BJ (cell line): Measurements from ENCODE around the gene TXK. TPM values are rescaled to one million over a fixed set of nuclear protein-coding genes. Genes with fewer than 3 reads are reported as not detected.

Experiments
- CTCF ChIA-PET: fragments of 350-600 bp; formaldehyde crosslinking; extraction: SDS; loops from one replicate; lab custom pipeline; 2021; ENCODE audit warnings: antibody characterized with exemption, inconsistent platforms; lab: Yijun Ruan, JAX
- POLR2A ChIA-PET: fragments of 300-600 bp; sonication (Branson Sonifier 250); formaldehyde crosslinking; extraction: SDS; loops from one replicate; lab custom pipeline; 2021; ENCODE audit warnings: antibody characterized with exemption; lab: Charles Lee
- DNase-seq: peaks from one replicate; pipeline ENCODE4 v3.0.0-alpha.2; 2011; ENCODE audit warnings: low read depth
- H3K27me3 ChIP-seq: 2 replicates; pipeline ENCODE4 v1.6.0; 2011; ENCODE audit warnings: low read length; ENCODE audit not compliant: control insufficient read depth, insufficient read depth
- H3K36me3 ChIP-seq: 2 replicates; pipeline ENCODE4 v1.5.1; 2011; ENCODE audit warnings: low read length; ENCODE audit not compliant: control insufficient read depth, insufficient read depth
- H3K4me3 ChIP-seq: 2 replicates; pipeline ENCODE4 v1.5.1; 2011; ENCODE audit warnings: low read depth, mild to moderate bottlenecking, control low read depth, low read length
- polyA plus RNA-seq: library from polyadenylated mRNA; depleted of rRNA; stranded (reverse); fragments of >200 nt; gene quantifications from 2 replicates; pipeline ENCODE4 v1.2.3, GENCODE V29; 2011
- TF ChIP-seq, protein P1 (sequence below): IDR thresholded peaks from 2 replicates; pipeline ENCODE4 v1.5.1; 2011; ENCODE audit warnings: low read depth, mild to moderate bottlenecking, control low read depth, inconsistent platforms, low read length, moderate library complexity; ENCODE audit not compliant: insufficient read depth

The TXK gene
- polyA plus RNA-seq, 1 experiment, result 0.10 TPM

DNA sequence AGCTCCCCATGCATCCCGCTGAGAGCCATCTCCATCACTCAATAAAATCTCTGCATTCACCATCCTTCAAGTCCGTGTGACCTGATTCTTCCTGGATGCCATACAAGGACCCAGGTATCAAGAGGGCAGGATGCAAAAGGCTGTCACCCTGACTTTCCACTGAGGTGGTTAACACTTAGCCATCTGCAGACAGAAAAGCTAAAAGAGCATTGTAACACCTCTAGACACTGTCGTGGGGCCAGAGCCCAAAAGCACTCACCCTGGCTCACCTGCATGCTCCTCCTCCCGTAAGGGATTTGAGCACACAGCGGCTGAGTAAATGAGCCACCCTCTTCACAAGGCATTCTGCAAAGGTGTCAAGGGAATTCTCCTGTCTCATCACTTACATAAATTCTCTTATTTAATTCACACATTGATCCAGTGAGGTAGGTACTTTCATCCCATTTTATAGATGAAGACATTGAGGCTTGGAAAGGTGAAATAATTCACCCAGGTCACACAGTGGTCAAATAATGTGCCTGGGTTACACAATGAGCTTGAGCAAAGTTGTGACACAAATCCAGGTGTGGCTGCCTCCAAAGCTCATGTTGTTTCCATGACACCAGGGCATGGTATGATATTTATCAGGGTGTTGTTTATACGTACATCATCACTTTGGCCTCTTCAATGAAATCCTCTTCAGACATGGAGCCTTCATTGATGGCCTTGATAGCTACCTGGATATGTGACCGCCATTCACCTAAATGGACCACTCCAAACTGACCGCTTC, 48.0 kb downstream of the TXK start:
- H3K27me3 ChIP-seq, result no peaks in the 10 kb centered on the region
- TF ChIP-seq, protein P1, sequence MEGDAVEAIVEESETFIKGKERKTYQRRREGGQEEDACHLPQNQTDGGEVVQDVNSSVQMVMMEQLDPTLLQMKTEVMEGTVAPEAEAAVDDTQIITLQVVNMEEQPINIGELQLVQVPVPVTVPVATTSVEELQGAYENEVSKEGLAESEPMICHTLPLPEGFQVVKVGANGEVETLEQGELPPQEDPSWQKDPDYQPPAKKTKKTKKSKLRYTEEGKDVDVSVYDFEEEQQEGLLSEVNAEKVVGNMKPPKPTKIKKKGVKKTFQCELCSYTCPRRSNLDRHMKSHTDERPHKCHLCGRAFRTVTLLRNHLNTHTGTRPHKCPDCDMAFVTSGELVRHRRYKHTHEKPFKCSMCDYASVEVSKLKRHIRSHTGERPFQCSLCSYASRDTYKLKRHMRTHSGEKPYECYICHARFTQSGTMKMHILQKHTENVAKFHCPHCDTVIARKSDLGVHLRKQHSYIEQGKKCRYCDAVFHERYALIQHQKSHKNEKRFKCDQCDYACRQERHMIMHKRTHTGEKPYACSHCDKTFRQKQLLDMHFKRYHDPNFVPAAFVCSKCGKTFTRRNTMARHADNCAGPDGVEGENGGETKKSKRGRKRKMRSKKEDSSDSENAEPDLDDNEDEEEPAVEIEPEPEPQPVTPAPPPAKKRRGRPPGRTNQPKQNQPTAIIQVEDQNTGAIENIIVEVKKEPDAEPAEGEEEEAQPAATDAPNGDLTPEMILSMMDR, result no peak
- H3K4me3 ChIP-seq, result no peak overlapping the region
- DNase-seq, result no peak
- CTCF ChIA-PET, result interaction anchor here (0.6 to 5.2 kb wide), 14 partner anchors 10 to 89 kb away, joined by 3 to 39 read pairs (median 5); partner anchors contain the start of genes CNGA1, NIPAL1 and TXK
- H3K36me3 ChIP-seq, result no peaks in the 10 kb centered on the region
- POLR2A ChIA-PET, result no interaction called here

DNA sequence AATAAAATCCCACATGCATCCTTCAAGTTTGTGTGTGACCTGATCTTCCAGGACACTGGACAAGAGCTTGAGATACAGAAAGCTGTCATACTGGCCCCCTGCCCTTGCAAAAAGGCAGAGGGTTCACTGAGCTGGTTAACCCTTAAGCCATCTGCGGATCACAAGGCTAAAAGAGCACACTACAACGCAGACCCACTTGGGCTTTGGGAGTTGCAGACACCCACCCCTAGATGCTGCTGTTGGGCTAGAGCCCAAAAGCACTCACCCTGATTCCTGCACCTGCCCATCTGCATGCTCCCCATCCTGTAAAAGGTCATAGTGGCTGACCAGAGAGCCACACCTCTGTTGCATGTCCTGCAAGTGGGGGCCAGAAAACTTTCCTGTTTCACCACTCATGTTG, 51.1 kb downstream of the TXK start:
- DNase-seq, result no peak
- Histone ChIP-seq H3K4me3 (no peak overlapping the region), H3K27me3 (no peaks in the 10 kb centered on the region), H3K36me3 (no peaks in the 10 kb centered on the region)
- CTCF ChIA-PET, result interaction anchor here (0.8 to 5.2 kb wide), 2 partner anchors 50 to 81 kb away, joined by 3 to 39 read pairs; no protein-coding TSS in a partner anchor
- POLR2A ChIA-PET, result no interaction called here
- TF ChIP-seq, protein P1, result no peak

DNA sequence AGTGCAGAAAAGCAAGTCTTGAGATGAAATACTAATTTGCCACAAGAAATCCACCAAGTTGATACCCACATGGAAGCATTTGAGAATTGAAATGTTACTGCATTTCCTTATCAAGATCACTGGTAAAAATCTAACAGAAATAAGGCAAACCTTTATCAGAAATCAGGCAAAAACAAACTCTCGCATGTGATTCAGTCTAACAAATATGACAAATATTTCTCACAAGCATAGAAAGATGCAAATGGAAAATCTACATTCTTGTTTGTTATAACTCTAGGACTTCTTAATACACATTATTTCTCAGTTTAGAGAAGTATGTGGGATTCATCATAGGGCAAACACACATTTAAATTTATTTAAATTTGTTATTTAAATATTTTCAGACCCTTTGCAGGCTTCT, 52.9 kb downstream of the TXK start:
- Histone ChIP-seq H3K4me3 (no peak overlapping the region), H3K36me3 (no peaks in the 10 kb centered on the region), H3K27me3 (no peaks in the 10 kb centered on the region)
- POLR2A ChIA-PET, result no interaction called here
- TF ChIP-seq, protein P1, result no peak
- CTCF ChIA-PET, result no interaction called here
- DNase-seq, result no peak

DNA sequence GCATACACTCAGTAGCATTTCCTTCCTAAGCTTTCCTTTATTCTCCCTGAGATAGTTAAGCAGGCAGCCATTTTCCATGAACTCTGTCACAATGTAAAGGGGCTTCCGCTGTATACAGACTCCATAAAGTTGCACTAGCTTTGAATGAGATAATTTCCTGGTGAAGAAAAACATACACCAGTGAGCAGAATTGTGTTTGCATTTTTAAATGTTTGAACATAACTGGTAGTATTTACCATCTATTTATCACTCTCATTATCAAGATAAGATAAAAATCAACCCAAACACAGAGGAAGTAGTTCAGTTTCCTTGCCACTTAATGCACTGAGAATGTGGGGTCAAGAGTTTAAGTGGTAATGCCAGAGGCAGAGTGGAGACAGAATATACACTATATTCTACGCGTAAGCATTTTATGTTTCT, 54.1 kb downstream of the TXK start:
- Histone ChIP-seq H3K4me3 (no peak overlapping the region), H3K36me3 (no peaks in the 10 kb centered on the region), H3K27me3 (no peaks in the 10 kb centered on the region)
- POLR2A ChIA-PET, result no interaction called here
- CTCF ChIA-PET, result interaction anchor here (0.9 to 1.5 kb wide), 4 partner anchors 29 to 77 kb away, joined by 3 to 4 read pairs (median 4); no protein-coding TSS in a partner anchor
- no peak for DNase-seq
- TF ChIP-seq, protein P1, result no peak

DNA sequence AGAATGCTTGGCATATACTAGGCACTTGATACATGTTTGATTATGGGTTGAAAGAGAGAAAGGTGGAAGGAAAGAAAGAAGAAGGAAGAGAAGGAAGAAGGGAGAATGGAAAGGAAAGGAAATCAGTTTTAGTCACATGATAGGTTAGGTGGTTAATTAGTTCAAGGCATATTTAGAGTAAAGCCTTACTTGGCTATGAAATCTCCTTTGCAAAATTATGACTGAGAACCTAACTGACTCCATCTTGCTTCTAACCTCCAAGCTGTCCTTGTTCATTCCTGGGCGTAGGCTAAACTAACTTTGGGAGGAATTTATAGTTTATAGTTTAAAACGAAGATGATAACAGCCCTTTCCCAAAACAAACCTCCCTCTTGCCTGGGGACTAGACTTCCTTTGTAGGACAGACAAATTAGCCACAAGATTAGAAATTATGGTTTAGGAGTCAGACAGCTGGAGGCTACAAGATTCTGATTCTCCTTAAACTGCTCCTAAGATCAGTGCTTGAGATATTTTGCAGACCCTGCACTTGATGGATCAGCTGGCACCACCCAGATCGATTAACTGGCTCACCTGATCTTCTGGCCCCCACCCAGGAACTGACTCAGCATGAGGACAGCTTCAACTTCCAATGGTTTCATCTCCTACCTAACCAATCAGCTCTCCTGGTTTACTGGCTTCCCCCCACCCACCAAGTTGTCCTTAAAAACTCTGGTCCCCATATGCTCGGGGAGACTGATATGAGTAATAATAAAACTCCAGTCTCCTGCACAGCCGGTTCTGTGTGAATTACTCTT, 55.0 kb downstream of the TXK start:
- DNase-seq, result no peak
- Histone ChIP-seq H3K27me3 (no peaks in the 10 kb centered on the region), H3K4me3 (no peak overlapping the region), H3K36me3 (no peaks in the 10 kb centered on the region)
- POLR2A ChIA-PET, result no interaction called here
- TF ChIP-seq, protein P1, result no peak
- CTCF ChIA-PET, result interaction anchor here (0.6 to 1.5 kb wide), 4 partner anchors 30 to 76 kb away, joined by 3 to 4 read pairs (median 4); no protein-coding TSS in a partner anchor
